ENCODE data around the gene NAA25. TPM values are rescaled to one million over a fixed set of nuclear protein-coding genes. Genes with fewer than 3 reads are reported as not detected.

Gene NAA25
- total and polyA plus RNA-seq, 9 of the 15 experiments (the other 6 are each of a cell fraction or from before 2014, with no cell fraction given): 26.6 to 59.6 (median 48.9) TPM

DNA sequence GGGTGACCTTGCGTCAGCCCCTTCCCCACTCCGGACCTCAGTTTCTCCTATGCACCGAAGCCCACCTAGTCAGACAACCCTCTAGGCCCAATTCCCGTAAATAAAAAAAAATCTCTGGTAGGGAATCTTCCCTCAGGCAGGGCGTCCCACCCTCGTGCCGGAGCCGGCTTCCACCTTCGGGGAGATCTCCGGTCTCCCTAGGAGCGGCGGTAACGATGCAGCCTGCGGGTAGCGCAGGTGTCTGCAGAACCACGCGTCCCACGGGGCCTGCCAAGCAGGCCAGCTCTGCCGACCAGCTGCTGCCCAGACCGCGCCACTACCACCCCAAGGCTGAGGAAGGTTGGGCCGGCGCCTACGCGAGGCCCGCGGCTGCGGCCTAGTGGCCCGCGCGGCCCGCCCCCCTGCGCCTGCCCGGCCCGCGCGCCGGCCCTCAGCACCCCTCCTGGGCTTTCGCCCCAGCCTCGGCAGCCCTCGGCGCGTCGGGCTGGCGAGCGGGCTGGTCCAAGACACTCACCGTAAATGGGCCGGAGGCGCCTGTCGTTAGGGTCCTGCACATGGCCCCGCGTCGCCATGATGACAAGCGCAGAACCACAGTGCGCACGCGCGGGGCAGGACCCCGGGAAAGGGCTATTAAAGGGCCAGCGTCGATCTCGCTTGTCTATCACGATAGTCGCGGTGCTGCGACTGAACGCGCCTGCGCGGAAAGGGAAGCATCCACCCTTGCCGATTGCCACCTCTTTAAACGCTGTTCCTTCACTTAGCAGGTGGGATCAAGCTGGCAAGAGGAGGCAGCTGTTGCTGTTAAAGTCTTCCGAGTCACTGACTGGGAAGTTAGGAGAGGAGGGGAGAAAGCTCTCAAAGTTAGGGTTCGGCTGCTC is at the start of gene NAA25 (continued):
- TF ChIP-seq, protein P1, sequence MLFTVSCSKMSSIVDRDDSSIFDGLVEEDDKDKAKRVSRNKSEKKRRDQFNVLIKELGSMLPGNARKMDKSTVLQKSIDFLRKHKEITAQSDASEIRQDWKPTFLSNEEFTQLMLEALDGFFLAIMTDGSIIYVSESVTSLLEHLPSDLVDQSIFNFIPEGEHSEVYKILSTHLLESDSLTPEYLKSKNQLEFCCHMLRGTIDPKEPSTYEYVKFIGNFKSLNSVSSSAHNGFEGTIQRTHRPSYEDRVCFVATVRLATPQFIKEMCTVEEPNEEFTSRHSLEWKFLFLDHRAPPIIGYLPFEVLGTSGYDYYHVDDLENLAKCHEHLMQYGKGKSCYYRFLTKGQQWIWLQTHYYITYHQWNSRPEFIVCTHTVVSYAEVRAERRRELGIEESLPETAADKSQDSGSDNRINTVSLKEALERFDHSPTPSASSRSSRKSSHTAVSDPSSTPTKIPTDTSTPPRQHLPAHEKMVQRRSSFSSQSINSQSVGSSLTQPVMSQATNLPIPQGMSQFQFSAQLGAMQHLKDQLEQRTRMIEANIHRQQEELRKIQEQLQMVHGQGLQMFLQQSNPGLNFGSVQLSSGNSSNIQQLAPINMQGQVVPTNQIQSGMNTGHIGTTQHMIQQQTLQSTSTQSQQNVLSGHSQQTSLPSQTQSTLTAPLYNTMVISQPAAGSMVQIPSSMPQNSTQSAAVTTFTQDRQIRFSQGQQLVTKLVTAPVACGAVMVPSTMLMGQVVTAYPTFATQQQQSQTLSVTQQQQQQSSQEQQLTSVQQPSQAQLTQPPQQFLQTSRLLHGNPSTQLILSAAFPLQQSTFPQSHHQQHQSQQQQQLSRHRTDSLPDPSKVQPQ (CRISPR knock-in tag; IDR thresholded peaks at IDR 0.05; ENCODE audit: borderline replicate concordance): no peak
- TF ChIP-seq SMAD3 (CRISPR knock-in tag; conservative IDR thresholded peaks at IDR 0.05) (no peak), CBFA2T3 (IDR thresholded peaks at IDR 0.05) (no peak), COPS2 (conservative IDR thresholded peaks at IDR 0.05) (no peak), ZSCAN32 (CRISPR knock-in tag; IDR thresholded peaks at IDR 0.05) (no peak), JUNB (CRISPR knock-in tag; conservative IDR thresholded peaks at IDR 0.05) (no peak), ZNF134 (CRISPR knock-in tag; conservative IDR thresholded peaks at IDR 0.05) (no peak), ZNF121 (CRISPR knock-in tag; conservative IDR thresholded peaks at IDR 0.05) (peak; percentile 17), E2F6 (IDR thresholded peaks at IDR 0.05; ENCODE audit: borderline replicate concordance in 1 of 2, extremely low read depth in 1 of 2, insufficient read depth in 1 of 2, insufficient read length in 1 of 2, low read depth in 1 of 2, low read length in 1 of 2, poor library complexity in 1 of 2, severe bottlenecking in 1 of 2) (peak; percentile 80), YY1 (IDR thresholded peaks at IDR 0.05; ENCODE audit: borderline replicate concordance in 1 of 3, control insufficient read depth in 1 of 3, extremely low read depth in 1 of 3, insufficient read depth in 3 of 3, insufficient read length in 1 of 3, insufficient replicate concordance in 2 of 3, low read depth in 1 of 3, low read length in 2 of 3) (peak; percentile 73 to 95 (median 92)), HMG20A (CRISPR knock-in tag; conservative IDR thresholded peaks at IDR 0.05) (no peak), GABPA (tag; conservative IDR thresholded peaks at IDR 0.05; ENCODE audit: low read depth) (no peak), SRSF9 (IDR thresholded peaks at IDR 0.05; ENCODE audit: borderline replicate concordance, low read depth, low read length) (no peak)
- TF ChIP-seq, protein P2, sequence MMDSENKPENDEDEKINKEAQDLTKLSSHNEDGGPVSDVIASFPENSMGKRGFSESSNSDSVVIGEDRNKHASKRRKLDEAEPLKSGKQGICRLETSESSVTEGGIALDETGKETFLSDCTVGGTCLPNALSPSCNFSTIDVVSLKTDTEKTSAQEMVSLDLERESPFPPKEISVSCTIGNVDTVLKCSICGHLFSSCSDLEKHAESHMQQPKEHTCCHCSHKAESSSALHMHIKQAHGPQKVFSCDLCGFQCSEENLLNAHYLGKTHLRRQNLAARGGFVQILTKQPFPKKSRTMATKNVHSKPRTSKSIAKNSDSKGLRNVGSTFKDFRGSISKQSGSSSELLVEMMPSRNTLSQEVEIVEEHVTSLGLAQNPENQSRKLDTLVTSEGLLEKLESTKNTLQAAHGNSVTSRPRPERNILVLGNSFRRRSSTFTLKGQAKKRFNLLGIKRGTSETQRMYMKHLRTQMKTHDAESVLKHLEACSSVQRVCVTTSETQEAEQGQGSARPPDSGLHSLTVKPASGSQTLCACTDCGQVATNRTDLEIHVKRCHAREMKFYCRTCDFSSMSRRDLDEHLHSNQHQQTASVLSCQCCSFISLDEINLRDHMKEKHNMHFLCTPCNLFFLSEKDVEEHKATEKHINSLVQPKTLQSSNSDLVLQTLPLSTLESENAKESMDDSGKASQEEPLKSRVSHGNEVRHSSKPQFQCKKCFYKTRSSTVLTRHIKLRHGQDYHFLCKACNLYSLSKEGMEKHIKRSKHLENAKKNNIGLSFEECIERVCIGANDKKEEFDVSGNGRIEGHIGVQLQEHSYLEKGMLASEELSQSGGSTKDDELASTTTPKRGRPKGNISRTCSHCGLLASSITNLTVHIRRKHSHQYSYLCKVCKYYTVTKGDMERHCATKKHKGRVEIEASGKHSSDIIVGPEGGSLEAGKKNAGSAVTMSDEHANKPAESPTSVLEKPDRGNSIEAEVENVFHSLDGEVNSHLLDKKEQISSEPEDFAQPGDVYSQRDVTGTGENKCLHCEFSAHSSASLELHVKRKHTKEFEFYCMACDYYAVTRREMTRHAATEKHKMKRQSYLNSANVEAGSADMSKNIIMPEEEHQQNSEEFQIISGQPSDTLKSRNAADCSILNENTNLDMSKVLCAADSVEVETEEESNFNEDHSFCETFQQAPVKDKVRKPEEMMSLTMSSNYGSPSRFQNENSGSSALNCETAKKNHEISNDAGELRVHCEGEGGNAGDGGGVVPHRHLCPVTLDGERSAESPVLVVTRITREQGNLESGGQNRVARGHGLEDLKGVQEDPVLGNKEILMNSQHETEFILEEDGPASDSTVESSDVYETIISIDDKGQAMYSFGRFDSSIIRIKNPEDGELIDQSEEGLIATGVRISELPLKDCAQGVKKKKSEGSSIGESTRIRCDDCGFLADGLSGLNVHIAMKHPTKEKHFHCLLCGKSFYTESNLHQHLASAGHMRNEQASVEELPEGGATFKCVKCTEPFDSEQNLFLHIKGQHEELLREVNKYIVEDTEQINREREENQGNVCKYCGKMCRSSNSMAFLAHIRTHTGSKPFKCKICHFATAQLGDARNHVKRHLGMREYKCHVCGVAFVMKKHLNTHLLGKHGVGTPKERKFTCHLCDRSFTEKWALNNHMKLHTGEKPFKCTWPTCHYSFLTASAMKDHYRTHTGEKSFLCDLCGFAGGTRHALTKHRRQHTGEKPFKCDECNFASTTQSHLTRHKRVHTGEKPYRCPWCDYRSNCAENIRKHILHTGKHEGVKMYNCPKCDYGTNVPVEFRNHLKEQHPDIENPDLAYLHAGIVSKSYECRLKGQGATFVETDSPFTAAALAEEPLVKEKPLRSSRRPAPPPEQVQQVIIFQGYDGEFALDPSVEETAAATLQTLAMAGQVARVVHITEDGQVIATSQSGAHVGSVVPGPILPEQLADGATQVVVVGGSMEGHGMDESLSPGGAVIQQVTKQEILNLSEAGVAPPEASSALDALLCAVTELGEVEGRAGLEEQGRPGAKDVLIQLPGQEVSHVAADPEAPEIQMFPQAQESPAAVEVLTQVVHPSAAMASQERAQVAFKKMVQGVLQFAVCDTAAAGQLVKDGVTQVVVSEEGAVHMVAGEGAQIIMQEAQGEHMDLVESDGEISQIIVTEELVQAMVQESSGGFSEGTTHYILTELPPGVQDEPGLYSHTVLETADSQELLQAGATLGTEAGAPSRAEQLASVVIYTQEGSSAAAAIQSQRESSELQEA (IDR thresholded peaks at IDR 0.05; ENCODE audit: low read depth): no peak
